ENCODE results near the gene CTPS1.

DNA sequence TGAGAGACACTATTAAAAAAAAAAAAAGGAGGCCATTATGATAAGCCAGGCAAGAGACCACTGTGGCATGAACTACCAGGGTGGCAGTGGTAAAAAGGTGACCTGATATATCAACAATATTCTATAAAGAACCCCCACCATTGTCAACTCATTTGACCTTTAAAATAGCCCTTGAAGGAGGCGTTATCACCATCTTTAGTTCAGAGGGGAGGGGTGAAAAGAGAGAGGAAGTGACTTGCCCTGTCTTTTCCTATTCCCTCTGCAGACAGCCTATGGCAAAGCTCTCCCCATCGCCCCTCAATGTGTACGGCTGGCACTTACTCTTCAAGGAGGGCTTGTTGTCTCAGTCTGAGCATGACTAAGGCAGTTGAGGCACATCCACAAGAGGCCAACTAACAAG lies 53.8 kb downstream of the CTPS1 start:
- TF ChIP-seq GABPA (IDR thresholded peaks at IDR 0.05; ENCODE audit: low read depth), result no peak
- TF ChIP-seq, protein P1, sequence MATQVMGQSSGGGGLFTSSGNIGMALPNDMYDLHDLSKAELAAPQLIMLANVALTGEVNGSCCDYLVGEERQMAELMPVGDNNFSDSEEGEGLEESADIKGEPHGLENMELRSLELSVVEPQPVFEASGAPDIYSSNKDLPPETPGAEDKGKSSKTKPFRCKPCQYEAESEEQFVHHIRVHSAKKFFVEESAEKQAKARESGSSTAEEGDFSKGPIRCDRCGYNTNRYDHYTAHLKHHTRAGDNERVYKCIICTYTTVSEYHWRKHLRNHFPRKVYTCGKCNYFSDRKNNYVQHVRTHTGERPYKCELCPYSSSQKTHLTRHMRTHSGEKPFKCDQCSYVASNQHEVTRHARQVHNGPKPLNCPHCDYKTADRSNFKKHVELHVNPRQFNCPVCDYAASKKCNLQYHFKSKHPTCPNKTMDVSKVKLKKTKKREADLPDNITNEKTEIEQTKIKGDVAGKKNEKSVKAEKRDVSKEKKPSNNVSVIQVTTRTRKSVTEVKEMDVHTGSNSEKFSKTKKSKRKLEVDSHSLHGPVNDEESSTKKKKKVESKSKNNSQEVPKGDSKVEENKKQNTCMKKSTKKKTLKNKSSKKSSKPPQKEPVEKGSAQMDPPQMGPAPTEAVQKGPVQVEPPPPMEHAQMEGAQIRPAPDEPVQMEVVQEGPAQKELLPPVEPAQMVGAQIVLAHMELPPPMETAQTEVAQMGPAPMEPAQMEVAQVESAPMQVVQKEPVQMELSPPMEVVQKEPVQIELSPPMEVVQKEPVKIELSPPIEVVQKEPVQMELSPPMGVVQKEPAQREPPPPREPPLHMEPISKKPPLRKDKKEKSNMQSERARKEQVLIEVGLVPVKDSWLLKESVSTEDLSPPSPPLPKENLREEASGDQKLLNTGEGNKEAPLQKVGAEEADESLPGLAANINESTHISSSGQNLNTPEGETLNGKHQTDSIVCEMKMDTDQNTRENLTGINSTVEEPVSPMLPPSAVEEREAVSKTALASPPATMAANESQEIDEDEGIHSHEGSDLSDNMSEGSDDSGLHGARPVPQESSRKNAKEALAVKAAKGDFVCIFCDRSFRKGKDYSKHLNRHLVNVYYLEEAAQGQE (IDR thresholded peaks at IDR 0.05; ENCODE audit: insufficient replicate concordance, low read depth), result no peak

Measured in HL-60 (cell line).